Right kidney (tissue), 1 donor: Measurements from ENCODE around the gene PRPF31.
"Not testable (repeated sequence)": the region's sequence is repeated elsewhere in the genome, so short reads cannot be mapped to it uniquely, and the experiment has no call there.

ENCODE experiments used
- DNase-seq: peaks from one replicate; pipeline ENCODE4 v3.0.0-alpha.2; 2016

The PRPF31 gene

GRCh38 chr19:54162241-54162805 is 46.8 kb downstream of the PRPF31 start:
- peak; percentile 81 for DNase-seq

- no peak for DNase-seq
Measured at GRCh38 chr19:54162884-54163283, 47.3 kb downstream of the PRPF31 start.

GRCh38 chr19:54164369-54165068 is 49.0 kb downstream of the PRPF31 start:
- DNase-seq = no peak

- no peak for DNase-seq
Measured at GRCh38 chr19:54165222-54165621, 49.7 kb downstream of the PRPF31 start.

GRCh38 chr19:54168174-54168917 is 52.8 kb downstream of the PRPF31 start:
- peak; percentile 67 for DNase-seq

- no peak for DNase-seq
Measured at GRCh38 chr19:54169149-54169740, 53.7 kb downstream of the PRPF31 start.

GRCh38 chr19:54171736-54172431 is 56.3 kb downstream of the PRPF31 start:
- not testable (repeated sequence) for DNase-seq

- DNase-seq = peak; percentile 51
Measured at GRCh38 chr19:54172471-54173358, 57.2 kb downstream of the PRPF31 start, which contains the start of gene TMC4. TMC4 (minus strand) TSS chr19:54173160; CDS start chr19:54173117, 43 bp downstream.

GRCh38 chr19:54173359-54173699 is 57.8 kb downstream of the PRPF31 start:
- DNase-seq = no peak

GRCh38 chr19:54173951-54174834 is 58.6 kb downstream of the PRPF31 start:
- DNase-seq = no peak

- no peak for DNase-seq
Measured at GRCh38 chr19:54178581-54179261, 63.2 kb downstream of the PRPF31 start.

- no peak for DNase-seq
Measured at GRCh38 chr19:54179262-54179852, 63.8 kb downstream of the PRPF31 start.

- DNase-seq = peak; percentile 50
Measured at GRCh38 chr19:54179921-54180461, 64.4 kb downstream of the PRPF31 start.

- DNase-seq = no peak
Measured at GRCh38 chr19:54180691-54181091, 65.1 kb downstream of the PRPF31 start.
